Measurements from ENCODE around the gene ZNF101.

The ZNF101 gene

GRCh38 chr19:19647037-19647835 is 21.4 kb upstream of the ZNF101 start:
- no peak for DNase-seq (ENCODE audit: low read depth in 1 of 2, low spot score in 1 of 2)
- in situ Hi-C loops (cut with HindIII; ENCODE audit: low pct_unique_long_range_greater_than_20kb, low sequenced_read_pairs): no loop called here
- TF ChIP-seq JUND (IDR thresholded peaks at IDR 0.05; ENCODE audit: low read depth): no peak

DNA sequence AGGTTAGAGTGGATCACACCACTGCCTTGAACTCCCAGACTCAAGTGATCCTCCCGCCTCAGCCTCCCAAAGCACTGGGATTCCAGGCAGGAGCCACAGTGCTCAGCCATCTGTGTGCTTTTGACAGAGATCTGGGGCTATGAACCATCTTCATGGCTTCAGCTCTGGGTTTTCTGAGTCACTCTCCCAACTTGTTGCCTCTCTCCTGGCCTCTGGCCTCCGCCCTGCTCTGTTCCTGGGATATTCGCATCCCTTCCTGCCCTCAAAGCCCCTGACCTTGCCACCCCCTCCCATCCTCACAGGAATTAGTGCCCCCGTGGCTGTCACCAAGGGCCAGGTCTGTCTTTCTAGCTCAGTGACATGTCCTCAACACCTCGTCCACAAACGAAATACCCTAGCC is 19.5 kb upstream of the ZNF101 start:
- TF ChIP-seq JUND (IDR thresholded peaks at IDR 0.05; ENCODE audit: low read depth): no peak

DNA sequence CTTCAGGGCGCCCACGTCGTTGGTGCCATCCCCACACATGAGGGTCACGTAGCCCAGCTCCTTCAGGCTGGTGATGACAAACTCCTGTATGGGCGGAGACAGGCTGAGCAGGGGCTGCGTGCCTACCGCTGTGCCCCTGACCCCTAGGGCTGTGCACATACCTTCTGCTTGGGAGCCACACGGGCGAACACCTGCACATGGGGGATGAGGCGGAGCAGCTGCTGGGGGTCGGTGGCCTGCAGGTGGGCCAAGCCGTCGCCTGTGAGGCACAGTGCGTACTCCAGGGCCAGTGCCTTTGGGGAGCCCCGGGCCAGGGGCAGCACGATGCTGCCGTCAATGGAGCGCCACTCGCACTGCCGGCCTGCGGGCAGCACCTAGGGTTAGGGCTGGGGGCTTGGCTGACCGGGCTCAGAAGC is 19.1 kb upstream of the ZNF101 start:
- DNase-seq (ENCODE audit: low read depth in 1 of 2, low spot score in 1 of 2): no peak

More for the DNA sequence above, 19.5 kb upstream of the ZNF101 start:
- in situ Hi-C loops (cut with HindIII; ENCODE audit: low pct_unique_long_range_greater_than_20kb, low sequenced_read_pairs): no loop called here
- DNase-seq (ENCODE audit: low read depth in 1 of 2, low spot score in 1 of 2): no peak

DNA sequence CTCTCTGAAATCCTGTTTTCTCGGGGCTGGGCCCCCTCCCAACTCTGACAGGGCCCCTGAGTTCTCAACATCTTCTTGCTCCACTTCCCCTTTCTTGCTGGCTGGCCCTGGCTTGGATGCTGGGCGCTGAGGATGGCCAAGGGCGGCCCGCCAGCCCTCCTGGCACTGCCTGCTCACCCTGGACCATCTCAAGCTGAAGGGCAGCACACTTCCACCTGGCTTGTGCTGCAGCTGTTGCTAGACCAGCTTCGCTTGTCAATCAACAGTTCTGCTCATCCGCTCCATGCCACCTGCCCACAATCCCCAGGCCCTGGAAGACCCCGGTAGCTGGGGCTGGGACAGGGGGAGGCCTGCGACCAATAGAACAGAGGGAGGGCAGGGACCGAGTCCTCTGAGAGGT is 18.3 kb upstream of the ZNF101 start:
- in situ Hi-C loops (cut with HindIII; ENCODE audit: low pct_unique_long_range_greater_than_20kb, low sequenced_read_pairs): no loop called here
- TF ChIP-seq JUND (IDR thresholded peaks at IDR 0.05; ENCODE audit: low read depth): no peak
- no peak for DNase-seq (ENCODE audit: low read depth in 1 of 2, low spot score in 1 of 2)

More for the DNA sequence above, 19.1 kb upstream of the ZNF101 start:
- no peak for TF ChIP-seq JUND (IDR thresholded peaks at IDR 0.05; ENCODE audit: low read depth)
- in situ Hi-C loops (cut with HindIII; ENCODE audit: low pct_unique_long_range_greater_than_20kb, low sequenced_read_pairs): no loop called here

DNA sequence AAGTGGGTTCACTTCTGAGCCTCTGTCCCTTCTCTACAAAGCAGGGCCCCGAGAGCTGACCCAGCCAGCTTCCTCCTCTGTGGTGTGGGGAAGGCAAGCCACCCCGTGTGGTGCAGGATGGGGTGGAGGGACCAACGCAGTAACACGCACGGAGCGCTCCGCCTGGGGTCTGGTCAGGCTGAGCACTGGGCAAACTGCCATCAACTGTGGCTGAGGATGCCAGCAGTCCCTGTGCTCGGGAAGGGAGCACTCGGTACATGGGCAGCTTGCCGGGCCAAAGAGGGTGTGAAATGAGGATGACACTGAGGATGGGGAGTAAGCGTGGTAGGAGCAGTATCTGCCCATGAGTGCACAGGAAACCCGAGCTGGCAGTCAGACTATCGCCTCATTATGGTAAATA is 17.6 kb upstream of the ZNF101 start:
- TF ChIP-seq JUND (IDR thresholded peaks at IDR 0.05; ENCODE audit: low read depth): no peak
- DNase-seq (ENCODE audit: low read depth in 1 of 2, low spot score in 1 of 2): no peak
- in situ Hi-C loops (cut with HindIII; ENCODE audit: low pct_unique_long_range_greater_than_20kb, low sequenced_read_pairs): no loop called here

DNA sequence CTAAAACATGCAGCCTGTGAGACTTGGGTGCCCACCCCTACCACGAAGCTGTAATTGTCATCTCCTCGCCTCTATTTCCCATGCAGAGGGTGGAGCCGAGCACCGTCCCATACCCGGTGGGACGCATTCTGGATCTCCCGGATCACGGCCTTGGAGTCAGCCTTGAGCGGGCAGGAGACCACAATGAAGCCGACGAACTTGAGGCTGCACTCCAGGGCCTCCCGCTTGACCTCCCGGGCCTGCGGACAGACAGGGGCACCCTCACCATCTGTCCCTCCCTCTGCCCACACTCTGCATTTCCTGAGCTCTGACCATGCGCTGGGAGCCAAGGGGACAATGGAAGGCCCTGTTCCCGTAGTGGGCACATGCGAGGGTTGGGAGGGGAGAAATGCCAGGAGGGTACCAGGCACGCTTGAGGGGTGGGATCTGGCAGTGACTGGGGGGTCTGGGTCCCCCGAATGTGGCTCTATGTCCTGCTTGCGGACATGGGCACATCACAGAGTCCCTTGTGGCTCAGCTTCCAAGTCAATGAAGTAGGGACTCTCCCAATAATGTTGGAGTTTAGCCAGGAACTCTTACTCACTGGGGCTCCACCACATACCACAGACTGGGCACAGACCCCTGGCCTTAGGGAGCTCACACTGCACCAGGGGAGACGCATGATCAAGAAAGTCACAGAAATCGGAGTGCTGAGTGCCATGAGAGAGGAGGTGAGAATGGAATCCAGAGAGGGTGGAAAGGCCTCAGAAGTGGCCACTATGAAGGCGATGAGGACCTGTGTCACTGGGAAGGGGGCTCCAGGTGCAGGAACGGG is 15.9 kb upstream of the ZNF101 start:
- TF ChIP-seq JUND (IDR thresholded peaks at IDR 0.05; ENCODE audit: low read depth): no peak
- DNase-seq (ENCODE audit: low read depth in 1 of 2, low spot score in 1 of 2): no peak
- in situ Hi-C loops (cut with HindIII; ENCODE audit: low pct_unique_long_range_greater_than_20kb, low sequenced_read_pairs): no loop called here

DNA sequence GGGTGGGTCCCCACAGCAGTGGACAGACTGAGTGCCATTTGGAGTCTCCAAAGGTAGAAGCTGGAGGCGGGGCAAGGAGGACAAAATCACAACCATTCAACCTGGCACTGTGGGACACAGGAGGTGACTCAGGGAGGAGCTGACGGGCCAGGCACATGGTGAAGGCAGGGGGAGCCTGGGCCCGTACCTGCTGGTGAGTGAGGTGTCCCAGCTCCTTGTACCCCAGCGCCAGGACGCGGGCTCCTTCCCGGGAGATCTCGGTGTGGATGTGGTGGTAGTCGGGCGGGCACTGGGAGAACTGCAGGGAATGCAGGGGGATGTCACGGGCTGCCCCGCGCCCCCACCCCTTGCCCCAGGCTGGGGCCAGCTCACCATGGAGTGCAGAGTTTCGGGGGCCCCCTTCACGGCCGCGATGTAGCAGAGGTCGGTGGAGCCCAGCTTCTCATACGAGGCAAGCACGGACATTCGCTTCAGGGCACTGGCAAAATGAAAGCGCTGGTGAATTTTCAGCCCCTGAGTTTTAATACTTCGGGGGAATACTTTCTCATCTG is 15.0 kb upstream of the ZNF101 start:
- in situ Hi-C loops (cut with HindIII; ENCODE audit: low pct_unique_long_range_greater_than_20kb, low sequenced_read_pairs): no loop called here
- DNase-seq (ENCODE audit: low read depth in 1 of 2, low spot score in 1 of 2): no peak
- TF ChIP-seq JUND (IDR thresholded peaks at IDR 0.05; ENCODE audit: low read depth): no peak

GRCh38 chr19:19654441-19654840 is 14.2 kb upstream of the ZNF101 start:
- DNase-seq (ENCODE audit: low read depth in 1 of 2, low spot score in 1 of 2): no peak
- TF ChIP-seq JUND (IDR thresholded peaks at IDR 0.05; ENCODE audit: low read depth): no peak
- in situ Hi-C loops (cut with HindIII; ENCODE audit: low pct_unique_long_range_greater_than_20kb, low sequenced_read_pairs): no loop called here

GRCh38 chr19:19655051-19655594 is 13.5 kb upstream of the ZNF101 start:
- in situ Hi-C loops (cut with HindIII; ENCODE audit: low pct_unique_long_range_greater_than_20kb, low sequenced_read_pairs): no loop called here
- DNase-seq (ENCODE audit: low read depth in 1 of 2, low spot score in 1 of 2): no peak

GRCh38 chr19:19655641-19656343 is 12.8 kb upstream of the ZNF101 start:
- in situ Hi-C loops (cut with HindIII; ENCODE audit: low pct_unique_long_range_greater_than_20kb, low sequenced_read_pairs): no loop called here
- DNase-seq (ENCODE audit: low read depth in 1 of 2, low spot score in 1 of 2): no peak
- no peak for TF ChIP-seq JUND (IDR thresholded peaks at IDR 0.05; ENCODE audit: low read depth)

More at GRCh38 chr19:19655051-19655594, 13.5 kb upstream of the ZNF101 start:
- TF ChIP-seq JUND (IDR thresholded peaks at IDR 0.05; ENCODE audit: low read depth): no peak

- no peak for DNase-seq (ENCODE audit: low read depth in 1 of 2, low spot score in 1 of 2)
- in situ Hi-C loops (cut with HindIII; ENCODE audit: low pct_unique_long_range_greater_than_20kb, low sequenced_read_pairs): no loop called here
- no peak for TF ChIP-seq JUND (IDR thresholded peaks at IDR 0.05; ENCODE audit: low read depth)
Observed at GRCh38 chr19:19656451-19657396, 11.9 kb upstream of the ZNF101 start.
